Ishikawa (cell line): ENCODE results near the gene ARL8B.

Experiments
- CEBPB ChIP-seq: IDR thresholded peaks from 2 replicates; pipeline ENCODE4 v1.6.1; 2012
- CREB1 ChIP-seq: IDR thresholded peaks from 2 replicates; pipeline ENCODE4 v1.6.1; 2012; ENCODE audit warnings: low read depth
- EGR1 ChIP-seq: IDR thresholded peaks from 2 replicates; pipeline ENCODE4 v1.6.1; 2012
- EP300 ChIP-seq: IDR thresholded peaks from 2 replicates; pipeline ENCODE4 v1.6.1; 2012; ENCODE audit warnings: borderline replicate concordance
- FOXM1 ChIP-seq: IDR thresholded peaks from 2 replicates; pipeline ENCODE4 v1.6.1; 2012; ENCODE audit warnings: low read depth, borderline replicate concordance
- MAX ChIP-seq: IDR thresholded peaks from 2 replicates; pipeline ENCODE4 v1.6.1; 2012
- NFIC ChIP-seq: IDR thresholded peaks from 2 replicates; pipeline ENCODE4 v1.6.1; 2012
- RAD21 ChIP-seq: IDR thresholded peaks from 2 replicates; pipeline ENCODE4 v1.6.1; 2012; ENCODE audit warnings: low read depth
- REST ChIP-seq: IDR thresholded peaks from 2 replicates; pipeline ENCODE4 v1.6.1; 2012; ENCODE audit warnings: low read depth, mild to moderate bottlenecking
- TAF1 ChIP-seq: IDR thresholded peaks from 2 replicates; pipeline ENCODE4 v1.6.1; 2012; ENCODE audit warnings: low read depth, mild to moderate bottlenecking
- TCF12 ChIP-seq: IDR thresholded peaks from 2 replicates; pipeline ENCODE4 v1.6.1; 2012; ENCODE audit warnings: low read depth
- TEAD4 ChIP-seq: IDR thresholded peaks from 2 replicates; pipeline ENCODE4 v1.6.1; 2012
- USF1 ChIP-seq: IDR thresholded peaks from 2 replicates; pipeline ENCODE4 v1.6.1; 2012
- YY1 ChIP-seq: IDR thresholded peaks from 2 replicates; pipeline ENCODE4 v1.6.1; 2012; ENCODE audit warnings: low read depth
- ZBTB7A ChIP-seq: IDR thresholded peaks from 2 replicates; pipeline ENCODE4 v1.6.1; 2012; ENCODE audit warnings: low read depth

ARL8B gene

GRCh38 chr3:5153074-5153473 is 31.0 kb downstream of the ARL8B start:
- TF ChIP-seq RAD21: no peak
- no peak for TF ChIP-seq REST
- no peak for TF ChIP-seq CREB1
- no peak for TF ChIP-seq TAF1
- TF ChIP-seq EGR1: no peak
- TF ChIP-seq USF1: no peak

- no peak for TF ChIP-seq TAF1
- no peak for TF ChIP-seq TCF12
- TF ChIP-seq RAD21: no peak
- no peak for TF ChIP-seq USF1
- TF ChIP-seq FOXM1: no peak
- TF ChIP-seq REST: no peak
- no peak for TF ChIP-seq CEBPB
- TF ChIP-seq EP300: no peak
- TF ChIP-seq MAX: no peak
- no peak for TF ChIP-seq TEAD4
- no peak for TF ChIP-seq YY1
Measured at GRCh38 chr3:5155241-5155640, 33.1 kb downstream of the ARL8B start.

GRCh38 chr3:5160321-5160720 is 38.2 kb downstream of the ARL8B start:
- TF ChIP-seq MAX (no peak), EGR1 (no peak), TCF12 (no peak)

GRCh38 chr3:5160940-5161858 is 39.1 kb downstream of the ARL8B start:
- TF ChIP-seq TCF12 (no peak), NFIC (no peak), EP300 (no peak), MAX (no peak), TAF1 (no peak), EGR1 (no peak), RAD21 (no peak), CREB1 (no peak), REST (no peak), FOXM1 (no peak), YY1 (no peak), TEAD4 (no peak), USF1 (no peak)

GRCh38 chr3:5162102-5162501 is 40.0 kb downstream of the ARL8B start:
- TF ChIP-seq CREB1 (no peak), NFIC (no peak), TCF12 (no peak), ZBTB7A (no peak), EP300 (no peak), FOXM1 (no peak)
